ENCODE measurements around the gene OR4K17. TPM values are rescaled to one million over a fixed set of nuclear protein-coding genes. Genes with fewer than 3 reads are reported as not detected.

Gene OR4K17
- total and polyA plus RNA-seq, 7 donors: not detected

DNA sequence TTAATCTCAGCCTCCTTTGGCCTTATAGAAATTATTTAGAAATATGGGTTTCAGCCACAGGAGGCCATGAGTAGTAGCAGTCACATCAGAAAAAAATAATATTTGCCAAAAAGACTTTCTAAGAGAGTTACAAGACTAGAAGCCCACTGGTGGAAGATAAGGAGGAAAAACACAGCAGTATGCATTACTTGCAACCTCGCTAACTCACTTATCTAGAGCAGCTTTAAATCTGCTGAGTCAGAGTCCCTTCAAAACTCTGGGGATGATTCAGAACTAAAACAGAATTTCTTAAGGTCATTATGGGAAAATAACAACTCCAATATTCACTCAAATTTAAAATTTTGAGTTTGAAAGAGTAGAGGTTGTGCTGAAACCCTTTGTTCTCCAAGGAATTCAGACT, 6.2 kb downstream of the OR4K17 start:
- Histone ChIP-seq H3K27ac (no peak overlapping the region), H3K4me1 (no peaks in the 10 kb centered on the region), H3K36me3 (ENCODE audit: insufficient read depth in 1 of 2, low read depth in 1 of 2) (no peaks in the 10 kb centered on the region), H3K27me3 (ENCODE audit: insufficient read depth in 3 of 3, low read length in 2 of 3) (no peaks in the 10 kb centered on the region), H3K4me3 (no peak overlapping the region), H3K9me3 (no peaks in the 10 kb centered on the region)
- TF ChIP-seq, protein P1, sequence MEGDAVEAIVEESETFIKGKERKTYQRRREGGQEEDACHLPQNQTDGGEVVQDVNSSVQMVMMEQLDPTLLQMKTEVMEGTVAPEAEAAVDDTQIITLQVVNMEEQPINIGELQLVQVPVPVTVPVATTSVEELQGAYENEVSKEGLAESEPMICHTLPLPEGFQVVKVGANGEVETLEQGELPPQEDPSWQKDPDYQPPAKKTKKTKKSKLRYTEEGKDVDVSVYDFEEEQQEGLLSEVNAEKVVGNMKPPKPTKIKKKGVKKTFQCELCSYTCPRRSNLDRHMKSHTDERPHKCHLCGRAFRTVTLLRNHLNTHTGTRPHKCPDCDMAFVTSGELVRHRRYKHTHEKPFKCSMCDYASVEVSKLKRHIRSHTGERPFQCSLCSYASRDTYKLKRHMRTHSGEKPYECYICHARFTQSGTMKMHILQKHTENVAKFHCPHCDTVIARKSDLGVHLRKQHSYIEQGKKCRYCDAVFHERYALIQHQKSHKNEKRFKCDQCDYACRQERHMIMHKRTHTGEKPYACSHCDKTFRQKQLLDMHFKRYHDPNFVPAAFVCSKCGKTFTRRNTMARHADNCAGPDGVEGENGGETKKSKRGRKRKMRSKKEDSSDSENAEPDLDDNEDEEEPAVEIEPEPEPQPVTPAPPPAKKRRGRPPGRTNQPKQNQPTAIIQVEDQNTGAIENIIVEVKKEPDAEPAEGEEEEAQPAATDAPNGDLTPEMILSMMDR (IDR thresholded peaks at IDR 0.05): no peak
- WGBS, 3 donors: 26 to 61% (median 54%) methylated on average over 1 of the region's 1 CpG
- DNase-seq (no peak), ATAC-seq (no peak)
- intact Hi-C loops (cut with DNase I): no loop called here

DNA sequence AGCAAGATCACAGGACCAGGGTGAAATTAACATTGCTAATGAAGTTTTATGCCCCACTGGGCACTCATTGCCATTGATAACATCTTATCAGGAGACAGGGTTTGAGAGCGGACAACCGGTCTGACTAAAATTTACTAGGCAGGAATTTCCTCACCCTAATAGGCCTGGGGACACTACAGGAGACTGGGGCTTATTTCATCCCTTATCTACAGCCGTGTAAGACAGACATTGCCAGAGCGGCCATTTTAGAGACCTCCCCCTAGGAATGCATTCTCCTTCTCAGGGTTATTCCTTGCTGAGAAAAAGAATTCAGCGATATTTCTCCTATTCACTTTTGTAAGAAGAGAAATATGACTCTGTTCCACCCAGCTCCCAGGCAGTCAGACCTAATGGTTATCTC, 8.3 kb downstream of the OR4K17 start:
- ATAC-seq (no peak), DNase-seq (no peak)
- intact Hi-C loops (cut with DNase I): no loop called here

DNA sequence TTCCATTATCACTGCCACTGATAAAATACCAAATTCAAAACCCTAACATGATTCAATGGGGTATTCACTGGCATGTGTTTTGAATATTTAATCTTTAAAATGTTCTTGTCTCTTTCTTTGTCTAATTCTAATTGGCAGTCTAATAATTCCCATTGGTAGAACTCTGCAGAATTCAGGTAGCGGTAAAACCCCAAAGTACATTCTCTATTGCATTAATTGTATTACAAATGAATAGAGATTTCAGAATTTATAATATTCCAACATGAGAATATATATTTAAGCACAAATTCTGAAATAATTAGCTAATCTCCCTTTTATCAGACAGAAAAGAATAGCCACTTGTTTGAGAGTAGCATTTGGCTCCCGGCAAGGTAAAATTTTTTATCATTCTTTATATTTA, 28.0 kb downstream of the OR4K17 start, which contains the start of gene OR4N5:
Gene OR4N5, plus strand, starts transcription at position 301 of the 400 bp plus-strand sequence. CDS start 4,916 bp downstream, outside the sequence.
- no peak within 1 kb of the TSS for H3K27ac ChIP-seq
- TF ChIP-seq, protein P1 (IDR thresholded peaks at IDR 0.05): no peak
- 82 to 88% (median 85%) methylated on average over 2 of the region's 2 CpGs for WGBS, 3 donors
- DNase-seq (no peak), ATAC-seq (no peak)
- no peaks in the 10 kb centered on the region for H3K27me3 ChIP-seq (ENCODE audit: insufficient read depth in 3 of 3, low read length in 2 of 3)
- no peaks in the 10 kb centered on the region for H3K9me3 ChIP-seq
- H3K4me3 ChIP-seq: no peak within 1 kb of the TSS
- no peaks in the 10 kb centered on the region for H3K4me1 ChIP-seq
- intact Hi-C loops (cut with DNase I): no loop called here
- no peaks in the 10 kb centered on the region for H3K36me3 ChIP-seq (ENCODE audit: insufficient read depth in 1 of 2, low read depth in 1 of 2)

More for the DNA sequence above, 8.3 kb downstream of the OR4K17 start:
- Histone ChIP-seq H3K4me1 (no peaks in the 10 kb centered on the region), H3K27me3 (ENCODE audit: insufficient read depth in 3 of 3, low read length in 2 of 3) (no peaks in the 10 kb centered on the region), H3K4me3 (no peak overlapping the region), H3K9me3 (no peaks in the 10 kb centered on the region), H3K36me3 (ENCODE audit: insufficient read depth in 1 of 2, low read depth in 1 of 2) (no peaks in the 10 kb centered on the region), H3K27ac (no peak overlapping the region)
- TF ChIP-seq, protein P1 (IDR thresholded peaks at IDR 0.05): no peak
- 76 to 77% (median 76%) methylated on average over 5 of the region's 5 CpGs for WGBS, 3 donors

DNA sequence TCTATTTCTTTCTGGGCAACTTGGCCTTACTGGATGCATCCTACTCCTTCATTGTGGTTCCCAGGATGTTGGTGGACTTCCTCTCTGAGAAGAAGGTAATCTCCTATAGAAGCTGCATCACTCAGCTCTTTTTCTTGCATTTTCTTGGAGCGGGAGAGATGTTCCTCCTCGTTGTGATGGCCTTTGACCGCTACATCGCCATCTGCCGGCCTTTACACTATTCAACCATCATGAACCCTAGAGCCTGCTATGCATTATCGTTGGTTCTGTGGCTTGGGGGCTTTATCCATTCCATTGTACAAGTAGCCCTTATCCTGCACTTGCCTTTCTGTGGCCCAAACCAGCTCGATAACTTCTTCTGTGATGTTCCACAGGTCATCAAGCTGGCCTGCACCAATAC, 33.4 kb downstream of the OR4K17 start:
- no peak for ATAC-seq
- WGBS, 3 donors: 18 to 30% (median 22%) methylated on average over 7 of the region's 7 CpGs

More for the DNA sequence above, 33.4 kb downstream of the OR4K17 start:
- H3K4me1 ChIP-seq: no peaks in the 10 kb centered on the region
- DNase-seq: no peak
- H3K27ac ChIP-seq: no peak overlapping the region
- intact Hi-C loops (cut with DNase I): no loop called here
- H3K36me3 ChIP-seq (ENCODE audit: insufficient read depth in 1 of 2, low read depth in 1 of 2): no peaks in the 10 kb centered on the region
- no peaks in the 10 kb centered on the region for H3K27me3 ChIP-seq (ENCODE audit: insufficient read depth in 3 of 3, low read length in 2 of 3)
- TF ChIP-seq, protein P1 (IDR thresholded peaks at IDR 0.05): no peak
- no peaks in the 10 kb centered on the region for H3K9me3 ChIP-seq
- no peak overlapping the region for H3K4me3 ChIP-seq

All from psoas muscle (tissue), 8 donors.